Measurements from ENCODE around the gene SMIM22. TPM values are rescaled to one million over a fixed set of nuclear protein-coding genes. Genes with fewer than 3 reads are reported as not detected.

SMIM22 gene
- total and polyA plus RNA-seq, 4 donors = 26.8 to 324 (median 97.0) TPM

- Histone ChIP-seq H3K27ac (ENCODE audit: low read depth in 1 of 2, low read length in 1 of 2) (no peak overlapping the region), H3K27me3 (ENCODE audit: control insufficient read depth in 3 of 3, insufficient read depth in 3 of 3, low read length in 2 of 3) (no peaks in the 10 kb centered on the region), H3K36me3 (ENCODE audit: control insufficient read depth in 4 of 4, insufficient read depth in 4 of 4, low read length in 4 of 4) (no peaks in the 10 kb centered on the region), H3K9ac (ENCODE audit: insufficient read depth in 1 of 2, low read length in 2 of 2) (no peak overlapping the region), H3K4me1 (ENCODE audit: control insufficient read depth in 5 of 5, insufficient read depth in 5 of 5, low read length in 5 of 5) (peaks cover 0 to 2% (median 0%) of the 10 kb centered on the region in 5 donors), H3K4me3 (no peak overlapping the region), H3K9me3 (ENCODE audit: control insufficient read depth in 4 of 4, insufficient read depth in 3 of 4, low read length in 3 of 4) (no peaks in the 10 kb centered on the region)
- TF ChIP-seq, protein P1, sequence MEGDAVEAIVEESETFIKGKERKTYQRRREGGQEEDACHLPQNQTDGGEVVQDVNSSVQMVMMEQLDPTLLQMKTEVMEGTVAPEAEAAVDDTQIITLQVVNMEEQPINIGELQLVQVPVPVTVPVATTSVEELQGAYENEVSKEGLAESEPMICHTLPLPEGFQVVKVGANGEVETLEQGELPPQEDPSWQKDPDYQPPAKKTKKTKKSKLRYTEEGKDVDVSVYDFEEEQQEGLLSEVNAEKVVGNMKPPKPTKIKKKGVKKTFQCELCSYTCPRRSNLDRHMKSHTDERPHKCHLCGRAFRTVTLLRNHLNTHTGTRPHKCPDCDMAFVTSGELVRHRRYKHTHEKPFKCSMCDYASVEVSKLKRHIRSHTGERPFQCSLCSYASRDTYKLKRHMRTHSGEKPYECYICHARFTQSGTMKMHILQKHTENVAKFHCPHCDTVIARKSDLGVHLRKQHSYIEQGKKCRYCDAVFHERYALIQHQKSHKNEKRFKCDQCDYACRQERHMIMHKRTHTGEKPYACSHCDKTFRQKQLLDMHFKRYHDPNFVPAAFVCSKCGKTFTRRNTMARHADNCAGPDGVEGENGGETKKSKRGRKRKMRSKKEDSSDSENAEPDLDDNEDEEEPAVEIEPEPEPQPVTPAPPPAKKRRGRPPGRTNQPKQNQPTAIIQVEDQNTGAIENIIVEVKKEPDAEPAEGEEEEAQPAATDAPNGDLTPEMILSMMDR (IDR thresholded peaks at IDR 0.05; ENCODE audit: control extremely low read depth, extremely low read depth) = no peak
- DNase-seq (no peak), ATAC-seq (ENCODE audit: insufficient read depth, low FRiP score) (no peak)
- WGBS, 2 donors = 90 to 97% methylated on average over 2 of the region's 2 CpGs
These were observed 18.9 kb upstream of the SMIM22 start for GRCh38 chr16:4776141-4776705.

DNA sequence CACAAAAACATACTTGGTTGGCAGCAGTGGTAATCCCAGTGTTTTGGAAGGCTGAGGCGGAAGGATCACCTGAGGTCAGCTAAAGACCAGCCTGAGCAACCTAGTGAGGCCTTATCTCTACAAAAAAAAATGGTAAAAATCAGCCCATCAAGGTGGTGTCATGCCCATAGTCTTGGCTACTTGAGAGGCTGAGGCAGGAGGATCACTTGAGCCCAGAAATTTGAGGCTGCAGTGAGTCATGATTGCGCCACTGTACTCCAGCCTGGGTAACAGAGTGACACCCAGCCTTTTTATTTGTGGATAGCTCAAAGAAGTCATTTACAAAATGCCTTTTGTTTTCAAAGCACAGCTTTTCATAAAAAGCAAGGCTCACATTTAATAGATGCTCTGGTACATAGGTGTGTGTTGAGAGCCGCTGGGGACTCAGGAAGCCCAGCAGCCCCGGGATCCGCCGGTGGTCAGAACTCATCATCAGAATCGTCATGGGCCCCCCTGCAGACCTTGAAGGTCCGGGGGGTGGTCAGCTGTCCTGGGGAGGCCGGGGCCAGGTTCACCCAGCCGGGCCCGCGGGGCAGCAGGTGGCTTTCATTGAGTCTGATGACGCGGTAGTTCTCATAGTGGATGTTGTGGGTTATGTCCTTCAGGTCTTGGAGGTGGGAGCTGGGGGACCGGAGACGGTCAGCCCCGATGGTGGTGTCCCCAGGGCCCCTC lies 17.7 kb upstream of the SMIM22 start:
- no peaks in the 10 kb centered on the region for H3K36me3 ChIP-seq (ENCODE audit: control insufficient read depth in 4 of 4, insufficient read depth in 4 of 4, low read length in 4 of 4)
- no peak overlapping the region for H3K27ac ChIP-seq (ENCODE audit: low read depth in 1 of 2, low read length in 1 of 2)
- no peak overlapping the region for H3K9ac ChIP-seq (ENCODE audit: insufficient read depth in 1 of 2, low read length in 2 of 2)
- 87 to 93% methylated on average over 17 of the region's 17 CpGs for WGBS, 2 donors
- ATAC-seq (ENCODE audit: insufficient read depth, low FRiP score) (no peak), DNase-seq (no peak)
- H3K4me3 ChIP-seq = no peak overlapping the region
- no peaks in the 10 kb centered on the region for H3K9me3 ChIP-seq (ENCODE audit: control insufficient read depth in 4 of 4, insufficient read depth in 3 of 4, low read length in 3 of 4)
- H3K27me3 ChIP-seq (ENCODE audit: control insufficient read depth in 3 of 3, insufficient read depth in 3 of 3, low read length in 2 of 3) = no peaks in the 10 kb centered on the region
- H3K4me1 ChIP-seq (ENCODE audit: control insufficient read depth in 5 of 5, insufficient read depth in 5 of 5, low read length in 5 of 5) = peaks cover 0 to 2% (median 0%) of the 10 kb centered on the region in 5 donors
- TF ChIP-seq, protein P1 (IDR thresholded peaks at IDR 0.05; ENCODE audit: control extremely low read depth, extremely low read depth) = no peak

DNA sequence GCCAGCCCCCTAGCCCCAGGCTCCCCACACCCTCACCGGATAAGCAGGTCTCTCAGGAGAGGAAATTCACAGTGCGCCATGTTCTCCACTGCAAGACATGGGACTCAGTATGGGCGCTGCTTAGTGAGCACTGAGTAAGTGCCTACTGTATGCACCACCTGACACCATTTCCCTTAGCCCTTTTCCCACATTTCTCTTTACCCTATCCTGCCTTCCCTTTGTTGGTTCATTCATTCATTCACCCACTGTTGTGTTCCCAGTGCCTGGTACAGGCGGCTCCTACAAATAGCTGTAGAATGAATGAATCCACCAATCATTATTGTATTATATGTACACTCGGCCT lies 17.1 kb upstream of the SMIM22 start:
- peaks cover 0 to 2% (median 0%) of the 10 kb centered on the region in 5 donors for H3K4me1 ChIP-seq (ENCODE audit: control insufficient read depth in 5 of 5, insufficient read depth in 5 of 5, low read length in 5 of 5)
- H3K27me3 ChIP-seq (ENCODE audit: control insufficient read depth in 3 of 3, insufficient read depth in 3 of 3, low read length in 2 of 3) = no peaks in the 10 kb centered on the region
- H3K9ac ChIP-seq (ENCODE audit: insufficient read depth in 1 of 2, low read length in 2 of 2) = no peak overlapping the region
- ATAC-seq (ENCODE audit: insufficient read depth, low FRiP score) (no peak), DNase-seq (no peak)
- no peak overlapping the region for H3K27ac ChIP-seq (ENCODE audit: low read depth in 1 of 2, low read length in 1 of 2)
- no peak overlapping the region for H3K4me3 ChIP-seq
- TF ChIP-seq, protein P1 (IDR thresholded peaks at IDR 0.05; ENCODE audit: control extremely low read depth, extremely low read depth) = no peak
- H3K9me3 ChIP-seq (ENCODE audit: control insufficient read depth in 4 of 4, insufficient read depth in 3 of 4, low read length in 3 of 4) = no peaks in the 10 kb centered on the region
- H3K36me3 ChIP-seq (ENCODE audit: control insufficient read depth in 4 of 4, insufficient read depth in 4 of 4, low read length in 4 of 4) = no peaks in the 10 kb centered on the region
- WGBS, 2 donors = 86 to 95% methylated on average over 5 of the region's 5 CpGs

Measured in lung (tissue), 12 donors.